ENCODE measurements around the gene NR4A3. TPM values are rescaled to one million over a fixed set of nuclear protein-coding genes. Genes with fewer than 3 reads are reported as not detected.
A peak's percentile ranks its signal among the peaks of the same experiment; 100 is the strongest.
"Not testable (repeated sequence)": the region's sequence is repeated elsewhere in the genome, so short reads cannot be mapped to it uniquely, and the experiment has no call there.

NR4A3 gene
- total RNA-seq: 10 to 100 TPM; 26.7 to 27.5 TPM

- Mint-ChIP-seq H3K36me3 (ENCODE audit: low read depth) (peaks cover 27% of the 10 kb centered on the region), H3K27me3 (peaks cover 5% of the 10 kb centered on the region), H3K4me3 (peak within 1 kb of the TSS; percentile 88), H3K4me1 (peaks cover 46% of the 10 kb centered on the region), H3K27ac (peak within 1 kb of the TSS; percentile 94), H3K9me3 (ENCODE audit: low read depth) (no peaks in the 10 kb centered on the region)
- intact Hi-C loops (cut with DNase I, micrococcal nuclease): loop anchor here (1.0 to 10.0 kb wide), 18 partner anchors 13 to 1713 kb away; partner anchors contain the start of genes TGFBR1 (in 2 of the 2), ANKS6 (in 1 of the 2), ERP44 (in 1 of the 2) and INVS (in 1 of the 2)
- ChIA-PET CTCF (interaction anchor here (0.6 to 2.9 kb wide), 4 partner anchors 11 to 648 kb away, joined by 3 to 16 read pairs (median 3); no protein-coding TSS in a partner anchor), POLR2A (interaction anchor here (1.2 kb wide), 1 partner anchor 134 kb away, joined by 4 read pairs; no protein-coding TSS in a partner anchor)
- ATAC-seq (peak; percentile 30), DNase-seq (peak; percentile 93)
These were observed at the start of gene NR4A3 for GRCh38 chr9:99821396-99822108. Gene NR4A3, plus strand, starts transcription at chr9:99821885. Its CDS starts 6,158 bp downstream, at chr9:99828043.

- Mint-ChIP-seq H3K4me1 (peaks cover 8% of the 10 kb centered on the region), H3K4me3 (no peak overlapping the region), H3K27me3 (peaks cover 11% of the 10 kb centered on the region), H3K9me3 (ENCODE audit: low read depth) (no peaks in the 10 kb centered on the region), H3K36me3 (ENCODE audit: low read depth) (no peaks in the 10 kb centered on the region), H3K27ac (no peak overlapping the region)
- ChIA-PET POLR2A (no interaction called here), CTCF (interaction anchor here (0.7 to 1.0 kb wide), 2 partner anchors 16 to 158 kb away, joined by 3 to 4 read pairs; no protein-coding TSS in a partner anchor)
- intact Hi-C loops (cut with DNase I, micrococcal nuclease): no loop called here
- no peak for ATAC-seq
- DNase-seq: no peak
These were observed 48.1 kb upstream of the NR4A3 start for GRCh38 chr9:99773468-99774138.

- no peaks in the 10 kb centered on the region for H3K36me3 Mint-ChIP-seq (ENCODE audit: low read depth)
- peaks cover 22% of the 10 kb centered on the region for H3K4me1 Mint-ChIP-seq
- H3K4me3 Mint-ChIP-seq: no peak overlapping the region
- peak; percentile 61 for DNase-seq
- CTCF ChIA-PET: no interaction called here
- peak; percentile 91 for ATAC-seq
- POLR2A ChIA-PET: no interaction called here
- intact Hi-C loops (cut with DNase I, micrococcal nuclease): no loop called here
- H3K9me3 Mint-ChIP-seq (ENCODE audit: low read depth): no peaks in the 10 kb centered on the region
- H3K27ac Mint-ChIP-seq: no peak overlapping the region
- peaks cover 9% of the 10 kb centered on the region for H3K27me3 Mint-ChIP-seq
These were observed 43.4 kb upstream of the NR4A3 start for GRCh38 chr9:99778308-99778707.

GRCh38 chr9:99778836-99779235, 42.8 kb upstream of the NR4A3 start:
- no peaks in the 10 kb centered on the region for H3K36me3 Mint-ChIP-seq (ENCODE audit: low read depth)

GRCh38 chr9:99779277-99779676, 42.4 kb upstream of the NR4A3 start:
- peak; percentile 68 for ATAC-seq
- POLR2A ChIA-PET: no interaction called here
- H3K36me3 Mint-ChIP-seq (ENCODE audit: low read depth): no peaks in the 10 kb centered on the region
- DNase-seq: no peak
- no peak overlapping the region for H3K4me3 Mint-ChIP-seq
- intact Hi-C loops (cut with DNase I, micrococcal nuclease): no loop called here
- H3K27ac Mint-ChIP-seq: no peak overlapping the region
- H3K4me1 Mint-ChIP-seq: peaks cover 22% of the 10 kb centered on the region
- H3K9me3 Mint-ChIP-seq (ENCODE audit: low read depth): no peaks in the 10 kb centered on the region
- peaks cover 13% of the 10 kb centered on the region for H3K27me3 Mint-ChIP-seq
- CTCF ChIA-PET: no interaction called here

More at GRCh38 chr9:99778836-99779235, 42.8 kb upstream of the NR4A3 start:
- intact Hi-C loops (cut with DNase I, micrococcal nuclease): no loop called here
- Mint-ChIP-seq H3K4me1 (peaks cover 22% of the 10 kb centered on the region), H3K9me3 (ENCODE audit: low read depth) (no peaks in the 10 kb centered on the region), H3K27ac (peak overlapping the region; percentile 14), H3K27me3 (peaks cover 10% of the 10 kb centered on the region), H3K4me3 (no peak overlapping the region)
- no peak for DNase-seq
- ChIA-PET CTCF (no interaction called here), POLR2A (no interaction called here)
- ATAC-seq: no peak

GRCh38 chr9:99782349-99782748, 39.3 kb upstream of the NR4A3 start:
- H3K27ac Mint-ChIP-seq; CTCF ChIA-PET; H3K36me3 Mint-ChIP-seq (ENCODE audit: low read depth); POLR2A ChIA-PET; H3K9me3 Mint-ChIP-seq (ENCODE audit: low read depth); DNase-seq; H3K4me3 Mint-ChIP-seq; ATAC-seq; intact Hi-C loops (cut with DNase I, micrococcal nuclease): not testable (repeated sequence)
- Mint-ChIP-seq H3K4me1 (peaks cover 22% of the 10 kb centered on the region), H3K27me3 (peaks cover 19% of the 10 kb centered on the region)

- Mint-ChIP-seq H3K4me3 (no peak overlapping the region), H3K27me3 (peaks cover 22% of the 10 kb centered on the region), H3K9me3 (ENCODE audit: low read depth) (no peaks in the 10 kb centered on the region), H3K27ac (no peak overlapping the region), H3K36me3 (ENCODE audit: low read depth) (no peaks in the 10 kb centered on the region), H3K4me1 (peaks cover 19% of the 10 kb centered on the region)
- DNase-seq: no peak
- intact Hi-C loops (cut with DNase I, micrococcal nuclease): no loop called here
- POLR2A ChIA-PET: no interaction called here
- CTCF ChIA-PET: no interaction called here
- no peak for ATAC-seq
These were observed 38.5 kb upstream of the NR4A3 start for GRCh38 chr9:99782962-99783718.

GRCh38 chr9:99783799-99784198, 37.9 kb upstream of the NR4A3 start:
- no peak for ATAC-seq
- H3K4me3 Mint-ChIP-seq: no peak overlapping the region
- POLR2A ChIA-PET: no interaction called here
- intact Hi-C loops (cut with DNase I, micrococcal nuclease): no loop called here
- peaks cover 22% of the 10 kb centered on the region for H3K27me3 Mint-ChIP-seq
- H3K4me1 Mint-ChIP-seq: peaks cover 12% of the 10 kb centered on the region
- CTCF ChIA-PET: interaction anchor here (0.8 kb wide), 1 partner anchor 17 kb away, joined by 4 read pairs; no protein-coding TSS in a partner anchor
- no peak for DNase-seq
- no peak overlapping the region for H3K27ac Mint-ChIP-seq
- no peaks in the 10 kb centered on the region for H3K9me3 Mint-ChIP-seq (ENCODE audit: low read depth)
- H3K36me3 Mint-ChIP-seq (ENCODE audit: low read depth): no peaks in the 10 kb centered on the region

- no peaks in the 10 kb centered on the region for H3K36me3 Mint-ChIP-seq (ENCODE audit: low read depth)
- CTCF ChIA-PET: no interaction called here
- H3K27me3 Mint-ChIP-seq: peaks cover 26% of the 10 kb centered on the region
- DNase-seq (no peak), ATAC-seq (no peak)
- no peak overlapping the region for H3K27ac Mint-ChIP-seq
- no peak overlapping the region for H3K4me3 Mint-ChIP-seq
- POLR2A ChIA-PET: no interaction called here
- peaks cover 4% of the 10 kb centered on the region for H3K4me1 Mint-ChIP-seq
- no peaks in the 10 kb centered on the region for H3K9me3 Mint-ChIP-seq (ENCODE audit: low read depth)
- intact Hi-C loops (cut with DNase I, micrococcal nuclease): no loop called here
These were observed 36.6 kb upstream of the NR4A3 start for GRCh38 chr9:99785010-99785590.

- H3K27ac Mint-ChIP-seq: no peak overlapping the region
- H3K4me3 Mint-ChIP-seq: no peak overlapping the region
- ATAC-seq (no peak), DNase-seq (no peak)
- H3K4me1 Mint-ChIP-seq: peaks cover 4% of the 10 kb centered on the region
- no peaks in the 10 kb centered on the region for H3K36me3 Mint-ChIP-seq (ENCODE audit: low read depth)
- H3K27me3 Mint-ChIP-seq: peaks cover 28% of the 10 kb centered on the region
- no peaks in the 10 kb centered on the region for H3K9me3 Mint-ChIP-seq (ENCODE audit: low read depth)
- CTCF ChIA-PET: no interaction called here
- POLR2A ChIA-PET: no interaction called here
- intact Hi-C loops (cut with DNase I, micrococcal nuclease): no loop called here
These were observed 34.1 kb upstream of the NR4A3 start for GRCh38 chr9:99787556-99787955.

- no peak overlapping the region for H3K4me3 Mint-ChIP-seq
- H3K27me3 Mint-ChIP-seq: peaks cover 19% of the 10 kb centered on the region
- intact Hi-C loops (cut with DNase I, micrococcal nuclease): no loop called here
These were observed 28.2 kb upstream of the NR4A3 start for GRCh38 chr9:99793528-99793927.

More at GRCh38 chr9:99793528-99793927, 28.2 kb upstream of the NR4A3 start:
- CTCF ChIA-PET: no interaction called here
- no peak for ATAC-seq
- POLR2A ChIA-PET: no interaction called here
- Mint-ChIP-seq H3K27ac (no peak overlapping the region), H3K9me3 (ENCODE audit: low read depth) (no peaks in the 10 kb centered on the region), H3K4me1 (no peaks in the 10 kb centered on the region), H3K36me3 (ENCODE audit: low read depth) (no peaks in the 10 kb centered on the region)
- DNase-seq: no peak

All from activated CD4-positive, alpha-beta T cell treated with anti-CD3 and anti-CD28 coated beads for 36 hours (primary cell).